Stomach (tissue), 9 donors: ENCODE measurements around the gene CEP112. TPM values are rescaled to one million over a fixed set of nuclear protein-coding genes. Genes with fewer than 3 reads are reported as not detected.

Experiments used
- DNase-seq, 2 donors: peaks; one replicate each; pipeline versions ENCODE4 v3.0.0 to v3.0.0-alpha.2; 2013 to 2019
- H3K27ac ChIP-seq, 5 donors: fragments of 200-600 bp in 4 of 5; sonication (generic) in 4 of 5; one replicate each; pipeline ENCODE4 v1.5.1; 2013 to 2019; ENCODE audit warnings: mild to moderate bottlenecking in 1 of 5, moderate library complexity in 1 of 5
- H3K27me3 ChIP-seq, 3 donors: fragments of 200-600 bp; sonication (generic); one replicate each; pipeline ENCODE4 v1.5.1; 2017 to 2019; ENCODE audit warnings: mixed run types in 1 of 3
- H3K36me3 ChIP-seq, 4 donors: fragments of 200-600 bp; sonication (generic); 1 replicate in 3 of 4; 2 replicates in 1 of 4; pipeline ENCODE4 v1.5.1; 2016 to 2019
- H3K4me1 ChIP-seq, 4 donors: fragments of 200-600 bp; sonication (generic); one replicate each; pipeline ENCODE4 v1.5.1; 2016 to 2019
- H3K4me3 ChIP-seq, 4 donors: fragments of 200-600 bp; sonication (generic) in 3 of 4; one replicate each; pipeline ENCODE4 v1.5.1; 2016 to 2019; ENCODE audit warnings: mild to moderate bottlenecking in 1 of 4
- H3K9me3 ChIP-seq, 4 donors: fragments of 200-600 bp; sonication (generic); one replicate each; pipeline ENCODE4 v1.5.1; 2016 to 2019
- EP300 ChIP-seq: sonication (generic); formaldehyde crosslinking; IDR thresholded peaks from one replicate; pipeline ENCODE4 v1.6.1; 2017; ENCODE audit warnings: antibody characterized with exemption
- POLR2A ChIP-seq, 4 donors: fragments of 450-650 bp; IDR thresholded peaks; one replicate each; pipeline ENCODE4 v1.6.1; 2016; ENCODE audit warnings: antibody characterized with exemption in 4 of 4, control low read depth in 2 of 4, mild to moderate bottlenecking in 1 of 4, moderate library complexity in 1 of 4
- POLR2AphosphoS5 ChIP-seq, 3 donors: sonication (generic); formaldehyde crosslinking; IDR thresholded peaks; one replicate each; pipeline ENCODE4 v1.6.1; 2016; ENCODE audit warnings: antibody characterized with exemption in 3 of 3
- WGBS, 5 donors: extraction: QIAGEN DNeasy Blood & Tissue Kit in 3 of 5; methylation state at CpG; one replicate each; pipeline versions ENCODE4 v1.1.5 to v1.1.7; 2013 to 2018; 5-methylcytosine and 5-hydroxymethylcytosine counted together
- intact Hi-C: fragments of 100-400 bp; cut with DNase I; formaldehyde crosslinking; loops from one replicate; pipeline ENCODE4 v1.15.1; 2023; ENCODE audit warnings: low total_unique reads
- polyA plus RNA-seq, 3 donors: library from polyadenylated mRNA; stranded (reverse); fragments of 200-250 nt; gene quantifications; one replicate each; pipeline ENCODE4 v1.2.3, GENCODE V29; 2013
- total RNA-seq, 5 donors: library from RNA; depleted of rRNA; stranded (reverse); fragments of >200 nt; gene quantifications; one replicate each; pipeline versions ENCODE4 v1.1.0 to v1.2.3, GENCODE V29; 2014 to 2016
- TF ChIP-seq, protein P1 (sequence below), 7 experiments: fragments of 450-650 bp in 4 of 7; fragments of 200-600 bp in 3 of 7; sonication (generic) in 3 of 7; IDR thresholded peaks; one replicate each; pipeline ENCODE4 v1.5.1; 2016 to 2019; ENCODE audit warnings: antibody characterized with exemption in 7 of 7, control low read depth in 2 of 7, mild to moderate bottlenecking in 1 of 7
- donor health status: healthy with polysubstance abuse.
- donor health status: Bipolar disorder and iron deficiency.
- donor health status: healthy.

Gene CEP112
- total and polyA plus RNA-seq, 8 donors, result 3.5 to 108 (median 13.3) TPM

DNA sequence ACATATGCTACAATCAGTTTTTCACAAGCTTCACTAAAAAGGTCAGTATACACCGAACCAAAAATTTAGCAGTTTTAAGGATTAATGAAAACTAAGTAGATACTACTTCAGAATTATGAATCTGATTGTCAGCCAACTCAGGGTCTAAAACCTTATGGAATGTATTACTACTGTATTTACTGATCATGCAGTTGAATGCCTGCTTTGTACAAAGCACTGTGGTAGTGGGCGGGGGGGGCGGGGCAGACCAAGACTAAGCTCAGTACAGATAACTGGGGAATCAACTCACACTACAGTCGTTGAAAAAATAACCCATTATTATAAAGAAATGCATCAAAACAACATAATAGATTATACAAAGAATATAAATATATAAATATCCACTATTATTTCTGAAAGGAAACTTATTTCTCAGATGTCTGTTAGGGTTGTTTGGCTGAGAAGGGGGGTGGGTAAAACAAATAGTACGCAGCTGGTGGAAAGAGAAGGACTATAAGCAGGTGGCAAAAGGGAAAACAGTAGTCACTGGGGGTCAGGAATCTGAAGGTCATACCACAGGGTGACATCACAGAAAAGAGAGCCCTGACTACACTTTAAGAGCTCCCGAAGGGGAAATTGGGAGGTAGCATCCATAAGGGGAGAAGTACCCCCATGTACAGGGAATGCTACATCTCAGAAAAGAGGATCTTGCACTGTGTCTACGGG is 521.1 kb downstream of the CEP112 start:
- 74 to 81% (median 76%) methylated on average over 7 of the region's 7 CpGs for WGBS, 5 donors
- Histone ChIP-seq H3K9me3 (no peaks in the 10 kb centered on the region), H3K27me3 (no peaks in the 10 kb centered on the region), H3K4me1 (peaks cover 0 to 4% (median 0%) of the 10 kb centered on the region in 4 donors), H3K36me3 (no peaks in the 10 kb centered on the region), H3K4me3 (no peak overlapping the region), H3K27ac (no peak overlapping the region)
- intact Hi-C loops, result no loop called here
- DNase-seq, result no peak
- TF ChIP-seq POLR2A (IDR thresholded peaks at IDR 0.05), result no peak
- no peak for TF ChIP-seq EP300
- no peak for TF ChIP-seq POLR2AphosphoS5 (IDR thresholded peaks at IDR 0.05)
- TF ChIP-seq, protein P1, sequence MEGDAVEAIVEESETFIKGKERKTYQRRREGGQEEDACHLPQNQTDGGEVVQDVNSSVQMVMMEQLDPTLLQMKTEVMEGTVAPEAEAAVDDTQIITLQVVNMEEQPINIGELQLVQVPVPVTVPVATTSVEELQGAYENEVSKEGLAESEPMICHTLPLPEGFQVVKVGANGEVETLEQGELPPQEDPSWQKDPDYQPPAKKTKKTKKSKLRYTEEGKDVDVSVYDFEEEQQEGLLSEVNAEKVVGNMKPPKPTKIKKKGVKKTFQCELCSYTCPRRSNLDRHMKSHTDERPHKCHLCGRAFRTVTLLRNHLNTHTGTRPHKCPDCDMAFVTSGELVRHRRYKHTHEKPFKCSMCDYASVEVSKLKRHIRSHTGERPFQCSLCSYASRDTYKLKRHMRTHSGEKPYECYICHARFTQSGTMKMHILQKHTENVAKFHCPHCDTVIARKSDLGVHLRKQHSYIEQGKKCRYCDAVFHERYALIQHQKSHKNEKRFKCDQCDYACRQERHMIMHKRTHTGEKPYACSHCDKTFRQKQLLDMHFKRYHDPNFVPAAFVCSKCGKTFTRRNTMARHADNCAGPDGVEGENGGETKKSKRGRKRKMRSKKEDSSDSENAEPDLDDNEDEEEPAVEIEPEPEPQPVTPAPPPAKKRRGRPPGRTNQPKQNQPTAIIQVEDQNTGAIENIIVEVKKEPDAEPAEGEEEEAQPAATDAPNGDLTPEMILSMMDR (IDR thresholded peaks at IDR 0.05), result no peak

DNA sequence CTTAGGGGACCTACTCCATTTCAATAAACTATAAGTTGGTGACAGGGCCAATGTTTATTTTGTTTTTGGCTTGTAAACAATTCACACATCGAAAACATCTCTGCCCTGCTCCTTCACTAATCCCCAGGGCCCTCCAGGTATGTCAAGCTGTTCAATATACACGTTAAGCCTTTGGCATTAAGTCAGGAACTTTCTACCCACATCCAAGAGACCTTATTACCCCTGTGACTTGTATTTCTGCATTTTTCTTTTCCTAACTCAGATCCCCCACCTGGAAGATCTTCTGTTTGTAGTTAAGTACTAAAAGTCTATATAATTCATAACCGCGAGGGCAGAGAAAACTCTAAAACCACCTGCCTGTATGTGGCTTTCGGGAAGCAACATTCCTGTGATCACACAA is 523.7 kb downstream of the CEP112 start:
- no peak overlapping the region for H3K4me3 ChIP-seq
- H3K27me3 ChIP-seq, result no peaks in the 10 kb centered on the region
- intact Hi-C loops, result no loop called here
- H3K36me3 ChIP-seq, result no peaks in the 10 kb centered on the region
- TF ChIP-seq, protein P1 (IDR thresholded peaks at IDR 0.05), result no peak
- no peak for TF ChIP-seq POLR2A (IDR thresholded peaks at IDR 0.05)
- TF ChIP-seq EP300, result no peak
- no peaks in the 10 kb centered on the region for H3K9me3 ChIP-seq
- DNase-seq, result no peak
- 77 to 86% (median 82%) methylated on average over 5 of the region's 5 CpGs for WGBS, 5 donors
- no peak overlapping the region for H3K27ac ChIP-seq
- no peaks in the 10 kb centered on the region for H3K4me1 ChIP-seq

DNA sequence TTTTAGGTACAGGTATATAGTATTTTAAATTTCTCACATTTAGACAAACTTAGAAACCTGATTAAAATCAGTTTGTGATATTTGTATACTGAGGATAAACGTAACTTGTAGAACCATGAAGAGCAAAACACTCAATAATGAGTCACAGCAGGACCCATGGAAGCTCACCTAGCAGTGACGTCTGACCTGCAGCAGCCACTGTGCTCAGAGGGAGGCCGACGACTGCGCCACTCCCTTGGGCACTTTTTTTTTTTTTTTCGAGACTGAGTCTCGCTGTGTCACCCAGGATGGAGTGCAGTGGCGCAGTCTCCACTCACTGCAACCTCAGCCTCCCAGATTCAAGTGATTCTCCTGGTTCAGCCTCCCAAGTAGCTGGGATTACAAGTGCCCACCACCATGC is 524.3 kb downstream of the CEP112 start:
- intact Hi-C loops, result no loop called here
- H3K27ac ChIP-seq, result no peak overlapping the region
- no peaks in the 10 kb centered on the region for H3K4me1 ChIP-seq
- no peaks in the 10 kb centered on the region for H3K27me3 ChIP-seq
- 87 to 98% (median 96%) methylated on average over 8 of the region's 8 CpGs for WGBS, 5 donors
- no peaks in the 10 kb centered on the region for H3K9me3 ChIP-seq
- H3K4me3 ChIP-seq, result no peak overlapping the region
- H3K36me3 ChIP-seq, result no peaks in the 10 kb centered on the region
- no peak for TF ChIP-seq EP300
- TF ChIP-seq POLR2AphosphoS5 (IDR thresholded peaks at IDR 0.05), result no peak
- TF ChIP-seq POLR2A (IDR thresholded peaks at IDR 0.05), result no peak
- TF ChIP-seq, protein P1 (IDR thresholded peaks at IDR 0.05), result no peak
- DNase-seq, result no peak

DNA sequence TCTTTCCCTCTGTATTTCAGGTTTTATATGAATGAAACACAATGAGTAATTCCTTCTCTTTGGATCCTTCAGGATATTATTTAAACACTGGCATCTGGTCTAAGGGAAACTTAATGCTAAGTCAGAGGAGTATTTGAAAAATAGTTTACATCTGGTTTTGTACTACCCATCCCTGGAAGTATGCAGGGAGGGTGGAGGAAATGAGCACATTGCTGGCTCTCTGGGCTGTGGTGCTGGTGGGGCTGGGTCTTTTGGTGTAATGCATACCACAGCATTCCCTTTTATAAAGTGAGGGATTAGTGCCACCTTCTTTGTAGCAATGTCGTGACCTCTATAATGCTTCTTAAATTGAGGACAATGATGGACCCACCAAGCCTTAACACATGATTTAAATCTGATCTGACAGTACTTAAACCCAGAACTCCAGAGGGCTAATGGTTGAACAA is 525.0 kb downstream of the CEP112 start:
- no peak for TF ChIP-seq POLR2A (IDR thresholded peaks at IDR 0.05)
- TF ChIP-seq, protein P1 (IDR thresholded peaks at IDR 0.05), result no peak
- no peak for TF ChIP-seq EP300
- TF ChIP-seq POLR2AphosphoS5 (IDR thresholded peaks at IDR 0.05), result no peak
- Histone ChIP-seq H3K4me1 (no peaks in the 10 kb centered on the region), H3K36me3 (no peaks in the 10 kb centered on the region), H3K9me3 (no peaks in the 10 kb centered on the region), H3K27ac (no peak overlapping the region), H3K4me3 (no peak overlapping the region), H3K27me3 (no peaks in the 10 kb centered on the region)
- 80 to 100% (median 95%) methylated on average over 1 of the region's 1 CpG for WGBS, 5 donors
- no peak for DNase-seq
- intact Hi-C loops, result no loop called here
